ENCODE data around the gene STX7. TPM values are rescaled to one million over a fixed set of nuclear protein-coding genes. Genes with fewer than 3 reads are reported as not detected.
A peak's percentile ranks its signal among the peaks of the same experiment; 100 is the strongest.

The STX7 gene
- total RNA-seq, 3 donors from 2014 or later: 28.5 to 67.4 (median 37.8) TPM

- intact Hi-C loops (cut with DNase I; ENCODE audit: low total_unique reads): no loop called here
- no peaks in the 10 kb centered on the region for H3K9me3 ChIP-seq
- H3K4me1 ChIP-seq: no peaks in the 10 kb centered on the region
Measured at GRCh38 chr6:132484680-132485018, 28.3 kb downstream of the STX7 start.

GRCh38 chr6:132483779-132484679 is 28.9 kb downstream of the STX7 start:
- DNase-seq (ENCODE audit: low spot score in 2 of 2): no peak
- intact Hi-C loops (cut with DNase I; ENCODE audit: low total_unique reads): no loop called here
- H3K27me3 ChIP-seq: no peaks in the 10 kb centered on the region
- H3K27ac ChIP-seq: no peak overlapping the region
- no peaks in the 10 kb centered on the region for H3K9me3 ChIP-seq
- H3K4me1 ChIP-seq: no peaks in the 10 kb centered on the region
- H3K4me3 ChIP-seq: no peak overlapping the region
- no peak for TF ChIP-seq POLR2AphosphoS5 (IDR thresholded peaks at IDR 0.05)
- TF ChIP-seq POLR2A (IDR thresholded peaks at IDR 0.05): no peak
- TF ChIP-seq CTCF (IDR thresholded peaks at IDR 0.05): peak; percentile 39 to 79 (median 66)
- no peaks in the 10 kb centered on the region for H3K36me3 ChIP-seq

More at GRCh38 chr6:132484680-132485018, 28.3 kb downstream of the STX7 start:
- Histone ChIP-seq H3K27ac (no peak overlapping the region), H3K36me3 (no peaks in the 10 kb centered on the region), H3K4me3 (no peak overlapping the region), H3K27me3 (no peaks in the 10 kb centered on the region)
- TF ChIP-seq POLR2A (IDR thresholded peaks at IDR 0.05) (no peak), POLR2AphosphoS5 (IDR thresholded peaks at IDR 0.05) (no peak), CTCF (IDR thresholded peaks at IDR 0.05) (no peak)
- DNase-seq (ENCODE audit: low spot score in 2 of 2): no peak

GRCh38 chr6:132482581-132482980 is 30.3 kb downstream of the STX7 start:
- H3K36me3 ChIP-seq: no peaks in the 10 kb centered on the region
- no peaks in the 10 kb centered on the region for H3K4me1 ChIP-seq
- H3K27ac ChIP-seq: no peak overlapping the region
- DNase-seq (ENCODE audit: low spot score in 2 of 2): no peak
- TF ChIP-seq CTCF (IDR thresholded peaks at IDR 0.05) (no peak), POLR2A (IDR thresholded peaks at IDR 0.05) (no peak), POLR2AphosphoS5 (IDR thresholded peaks at IDR 0.05) (no peak)
- intact Hi-C loops (cut with DNase I; ENCODE audit: low total_unique reads): no loop called here
- no peak overlapping the region for H3K4me3 ChIP-seq
- H3K27me3 ChIP-seq: no peaks in the 10 kb centered on the region
- no peaks in the 10 kb centered on the region for H3K9me3 ChIP-seq

GRCh38 chr6:132481189-132481588 is 31.7 kb downstream of the STX7 start:
- intact Hi-C loops (cut with DNase I; ENCODE audit: low total_unique reads): no loop called here
- no peak for DNase-seq (ENCODE audit: low spot score in 2 of 2)
- H3K9me3 ChIP-seq: no peaks in the 10 kb centered on the region
- H3K4me3 ChIP-seq: no peak overlapping the region
- no peak for TF ChIP-seq POLR2AphosphoS5 (IDR thresholded peaks at IDR 0.05)
- no peak for TF ChIP-seq CTCF (IDR thresholded peaks at IDR 0.05)
- no peak for TF ChIP-seq POLR2A (IDR thresholded peaks at IDR 0.05)
- H3K27ac ChIP-seq: no peak overlapping the region
- no peaks in the 10 kb centered on the region for H3K27me3 ChIP-seq
- H3K36me3 ChIP-seq: no peaks in the 10 kb centered on the region
- no peaks in the 10 kb centered on the region for H3K4me1 ChIP-seq

DNA sequence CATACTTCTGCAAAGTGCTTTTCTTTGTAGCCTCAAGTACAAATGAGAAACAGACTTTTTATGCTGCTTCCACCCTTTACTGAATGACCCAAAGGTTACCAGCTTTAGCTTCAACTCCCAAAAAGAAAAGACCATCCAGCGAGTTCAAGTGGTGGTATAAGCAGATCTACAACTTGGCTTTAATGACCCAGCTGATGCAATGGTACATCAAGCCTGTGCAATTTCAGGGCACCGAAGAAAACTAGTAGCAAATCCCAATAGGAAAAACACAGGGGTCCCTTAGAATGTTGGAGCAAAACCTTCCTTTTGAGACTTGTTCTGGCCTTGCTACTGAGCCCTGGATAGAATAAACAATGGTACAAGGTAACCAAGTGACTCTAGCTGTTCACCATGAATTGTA is 33.8 kb downstream of the STX7 start:
- H3K27me3 ChIP-seq: no peaks in the 10 kb centered on the region
- no peaks in the 10 kb centered on the region for H3K9me3 ChIP-seq
- H3K4me1 ChIP-seq: no peaks in the 10 kb centered on the region
- TF ChIP-seq CTCF (IDR thresholded peaks at IDR 0.05) (no peak), POLR2A (IDR thresholded peaks at IDR 0.05) (no peak)
- DNase-seq (ENCODE audit: low spot score in 2 of 2): no peak
- H3K27ac ChIP-seq: no peak overlapping the region
- intact Hi-C loops (cut with DNase I; ENCODE audit: low total_unique reads): no loop called here
- no peak overlapping the region for H3K4me3 ChIP-seq
- no peaks in the 10 kb centered on the region for H3K36me3 ChIP-seq

All from breast epithelium (tissue), 4 donors.